SH-SY5Y (cell line): ENCODE data around the gene KRT7.

ENCODE experiments used
- GATA2 ChIP-seq: IDR thresholded peaks from 2 replicates; pipeline ENCODE4 v1.6.1; 2011; ENCODE audit warnings: mild to moderate bottlenecking, low read depth, low read length
- GATA3 ChIP-seq: IDR thresholded peaks from 2 replicates; pipeline ENCODE4 v1.6.1; 2011; ENCODE audit warnings: low read depth, mild to moderate bottlenecking, low read length, moderate library complexity

GRCh38 chr12:52242442-52243258, 9.6 kb downstream of the KRT7 start:
- TF ChIP-seq GATA3 (no peak), GATA2 (no peak)
